Ammon's horn (tissue), 1 donor: ENCODE data around the gene WNK2.
"Not testable (repeated sequence)": the region's sequence is repeated elsewhere in the genome, so short reads cannot be mapped to it uniquely, and the experiment has no call there.

Source experiments
- DNase-seq: peaks from one replicate; pipeline ENCODE4 v3.0.0-alpha.2; 2016; ENCODE audit warnings: low spot score

WNK2 gene

DNA sequence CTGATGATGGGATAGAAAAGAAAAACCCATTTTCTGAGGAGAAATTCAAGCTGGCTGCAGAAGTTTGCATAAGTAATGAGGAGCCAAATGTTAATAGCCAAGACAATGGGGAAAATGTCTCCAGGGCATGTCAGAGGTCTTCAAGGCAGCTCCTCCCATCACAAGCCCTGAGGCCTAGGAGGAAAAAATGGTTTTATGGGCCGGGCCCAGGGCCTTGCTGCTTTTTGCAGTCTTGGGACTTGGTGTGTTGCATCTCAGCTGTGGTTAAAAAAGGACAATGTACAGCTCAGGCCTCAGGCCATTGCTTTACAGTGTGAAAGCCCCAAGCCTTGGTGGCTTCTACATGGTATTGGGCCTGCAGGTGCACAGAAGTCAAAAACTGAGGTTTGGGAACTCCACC, 154.3 kb downstream of the WNK2 start:
- DNase-seq, result not testable (repeated sequence)

DNA sequence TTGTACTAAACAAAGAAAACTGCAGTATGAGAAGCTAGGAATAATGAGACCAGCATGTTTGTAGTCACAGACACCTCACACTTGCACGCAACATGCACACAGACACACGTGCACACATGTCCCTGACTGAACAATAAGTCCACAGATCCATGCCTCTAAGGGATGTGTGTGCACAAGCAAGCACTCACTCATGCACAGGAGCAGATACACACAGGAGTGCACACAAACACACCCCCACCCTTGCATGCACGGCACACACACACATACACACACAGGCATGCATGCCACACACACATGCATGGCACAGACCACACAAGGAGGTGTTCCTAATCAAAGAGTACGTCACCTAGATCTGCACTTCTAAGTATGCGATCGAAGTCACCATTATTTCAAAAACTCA, 156.2 kb downstream of the WNK2 start:
- DNase-seq, result no peak

DNA sequence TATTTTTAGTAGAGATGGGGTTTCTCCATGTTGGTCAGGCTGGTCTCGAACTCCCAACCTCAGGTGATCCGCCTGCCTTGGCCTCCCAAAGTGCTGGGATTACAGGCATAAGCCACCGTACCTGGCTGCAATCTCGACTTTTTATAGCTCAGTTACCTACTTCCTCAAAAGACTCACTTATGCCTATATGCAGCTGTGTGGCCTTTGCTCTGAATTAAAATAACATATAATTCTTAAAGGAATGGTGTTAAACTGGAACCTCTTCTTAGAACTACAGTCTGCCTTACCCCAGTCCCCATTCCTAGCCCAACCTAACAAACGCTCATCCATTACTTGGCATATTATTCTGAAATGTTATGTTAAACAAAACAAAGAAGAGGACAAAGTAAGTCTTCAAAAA, 157.9 kb downstream of the WNK2 start:
- DNase-seq, result not testable (repeated sequence)

DNA sequence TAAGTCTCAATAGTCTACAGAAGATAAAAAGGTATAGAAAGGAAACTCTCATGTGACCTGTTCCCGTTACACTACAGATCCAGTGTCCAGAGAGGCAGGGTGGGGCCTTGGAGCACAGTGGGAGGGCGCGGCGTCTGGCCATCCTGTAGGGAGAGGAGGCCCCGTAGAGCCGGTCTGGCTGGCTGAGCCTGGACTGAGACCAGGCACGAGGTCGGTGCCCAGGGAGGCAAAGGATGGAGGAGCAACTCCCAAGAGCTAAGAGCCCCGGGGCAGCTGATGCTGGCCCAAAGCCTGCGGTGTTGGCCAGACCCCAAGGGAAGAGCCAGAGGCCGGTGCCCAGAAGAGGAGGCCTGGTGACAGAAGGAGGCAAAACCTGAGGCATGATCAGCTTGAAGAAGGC, 158.5 kb downstream of the WNK2 start:
- not testable (repeated sequence) for DNase-seq

DNA sequence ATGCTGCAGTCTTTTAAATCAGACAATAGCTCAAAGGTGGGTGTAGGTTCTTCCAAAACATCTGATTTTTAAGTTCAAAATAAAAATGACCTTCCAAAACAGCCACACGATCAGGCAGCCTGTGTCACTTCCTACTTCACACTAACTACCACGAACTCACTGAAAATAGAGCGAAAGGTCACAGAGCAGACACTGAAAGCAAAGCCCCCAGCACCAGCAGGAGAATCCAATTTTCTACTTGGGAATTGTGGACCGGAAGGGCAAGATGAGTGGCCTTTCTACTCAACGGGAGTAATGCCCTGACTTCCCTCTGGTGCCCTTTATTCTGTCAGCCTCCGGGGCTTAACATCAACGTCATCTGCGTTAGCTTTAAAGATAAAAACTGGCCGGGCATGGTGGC, 159.7 kb downstream of the WNK2 start:
- DNase-seq, result no peak

DNA sequence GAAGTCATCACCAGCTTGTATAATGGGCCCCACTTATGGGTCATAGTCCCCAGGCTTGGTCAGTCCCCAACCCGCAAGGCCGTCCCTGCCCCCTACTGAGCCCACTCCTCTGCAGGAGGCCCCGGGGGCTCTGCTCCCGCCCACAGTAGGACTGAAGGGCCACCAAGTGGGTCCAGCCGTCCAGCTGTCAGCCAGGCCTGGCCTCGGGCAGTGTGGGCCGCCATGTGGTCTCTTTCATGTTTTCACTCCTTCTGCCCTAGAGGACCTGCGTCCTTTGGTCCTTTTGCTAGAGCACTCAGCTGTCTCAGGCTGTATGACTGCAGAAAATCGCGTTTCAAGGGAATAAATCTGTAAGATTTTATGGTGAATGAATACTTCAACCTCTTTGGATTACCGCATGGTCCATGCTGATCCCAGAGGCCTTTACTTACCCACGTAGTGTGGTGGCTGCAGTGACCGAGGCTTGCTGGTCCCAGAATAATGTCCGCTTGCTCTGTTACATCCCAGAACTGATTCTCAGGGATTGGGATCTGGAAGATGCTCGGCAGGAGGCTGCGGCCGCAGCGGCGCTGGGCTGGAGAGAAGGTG, 161.8 kb downstream of the WNK2 start:
- no peak for DNase-seq

DNA sequence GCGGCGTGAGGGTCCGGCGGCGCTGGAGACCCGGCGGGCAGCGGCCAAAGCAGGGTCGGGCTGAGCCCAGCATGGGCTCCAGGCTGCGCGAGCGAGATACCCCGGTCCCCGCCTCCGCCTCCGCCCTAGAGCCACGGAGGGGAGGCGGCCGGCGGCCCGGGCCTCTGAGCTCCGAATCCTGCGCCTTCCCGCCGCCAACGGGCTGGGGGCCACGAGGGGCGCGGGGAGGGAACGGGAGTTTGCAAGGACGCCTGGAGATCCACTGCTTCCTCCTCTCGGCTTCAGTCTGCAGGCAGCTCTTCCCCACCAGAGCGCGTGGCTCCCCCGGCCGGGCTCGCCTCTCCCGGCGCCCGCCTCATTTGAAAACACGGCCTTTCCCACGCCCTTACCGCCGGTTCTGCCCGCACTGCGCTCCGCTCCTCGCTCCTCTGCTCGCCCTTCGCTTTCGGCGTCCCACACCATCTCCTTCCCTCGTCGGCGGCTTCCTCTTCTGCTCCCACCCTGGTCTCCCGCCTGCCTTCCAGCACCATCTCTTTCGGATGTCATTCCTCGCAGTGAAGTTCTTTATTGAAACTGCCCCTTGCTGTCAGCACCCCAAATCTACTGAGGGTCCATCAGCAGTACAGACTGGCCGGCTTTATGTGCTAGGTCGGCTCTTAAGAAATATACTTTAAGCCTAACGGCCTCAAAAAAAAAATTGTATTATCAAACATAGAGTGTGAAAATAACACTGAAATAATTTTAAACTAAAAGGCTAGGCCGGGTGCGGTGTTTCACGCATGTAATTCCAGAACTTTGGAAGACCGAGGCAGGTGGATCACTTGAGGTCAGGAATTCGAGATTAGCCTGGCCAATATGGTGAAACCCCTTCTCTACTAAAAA, 162.5 kb downstream of the WNK2 start:
- DNase-seq, result peak; percentile 31

DNA sequence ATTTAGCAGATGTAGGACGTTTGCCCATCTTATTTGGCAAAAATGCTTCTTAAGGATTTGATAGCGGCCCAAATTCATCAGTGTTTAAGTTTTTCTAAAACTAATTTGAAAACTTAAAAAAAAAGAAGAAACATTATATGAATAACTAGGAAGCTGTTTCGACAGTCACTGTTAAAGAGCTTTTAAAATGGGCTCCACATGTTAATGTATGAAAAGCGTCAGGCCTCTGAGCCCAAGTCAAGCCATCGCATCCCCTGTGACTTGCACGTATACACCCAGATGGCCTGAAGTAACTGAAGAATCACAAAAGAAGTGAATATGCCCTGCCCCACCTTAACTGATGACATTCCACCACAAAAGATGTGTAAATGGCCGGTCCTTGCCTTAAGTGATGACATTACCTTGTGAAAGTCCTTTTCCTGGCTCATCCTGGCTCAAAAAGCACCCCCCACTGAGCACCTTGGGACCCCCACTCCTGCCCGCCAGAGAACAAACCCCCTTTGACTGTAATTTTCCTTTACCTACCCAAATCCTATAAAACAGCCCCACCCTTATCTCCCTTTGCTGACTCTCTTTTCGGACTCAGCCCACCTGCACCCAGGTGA, 163.5 kb downstream of the WNK2 start:
- DNase-seq, result not testable (repeated sequence)

DNA sequence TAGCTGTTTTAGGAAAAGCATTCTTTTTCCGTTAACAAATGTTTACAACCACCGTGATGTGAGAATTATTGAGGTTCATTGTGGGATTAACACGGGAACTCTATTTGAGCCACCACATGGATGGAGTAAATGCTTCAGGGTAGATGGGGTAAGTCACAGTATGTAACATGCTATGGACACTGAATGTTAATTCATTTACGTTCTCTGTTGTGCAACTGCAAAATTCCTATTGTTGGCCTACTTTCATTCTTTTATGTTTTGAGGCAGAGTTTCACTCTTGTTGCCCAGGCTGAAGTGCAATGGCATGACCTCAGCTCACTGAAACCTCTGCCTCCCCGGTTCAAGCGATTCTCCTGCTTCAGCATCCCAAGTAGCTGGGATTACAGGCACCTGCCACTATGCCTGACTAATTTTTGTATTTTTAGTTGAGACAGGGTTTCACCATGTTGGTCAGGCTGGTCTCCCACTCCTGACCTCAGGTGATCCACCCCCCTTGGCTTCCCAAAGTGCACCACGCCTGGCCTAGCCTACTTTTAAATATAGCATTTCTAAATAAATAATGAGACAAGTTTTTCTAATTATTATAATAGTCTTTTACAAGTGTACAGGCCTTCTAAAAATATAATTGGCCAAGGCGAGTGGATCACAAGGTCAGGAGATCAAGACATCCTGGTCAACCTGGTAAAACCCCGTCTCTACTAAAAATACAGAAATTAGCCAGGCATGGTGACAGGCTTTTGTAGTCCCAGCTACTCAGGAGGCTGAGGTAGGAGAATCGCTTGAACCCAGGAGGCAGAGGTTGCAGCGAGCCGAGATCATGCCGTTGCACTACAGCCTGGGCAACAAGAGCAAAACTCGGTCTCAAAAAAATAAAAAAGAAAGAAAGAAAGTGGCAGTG, 169.7 kb downstream of the WNK2 start:
- DNase-seq, result not testable (repeated sequence)

DNA sequence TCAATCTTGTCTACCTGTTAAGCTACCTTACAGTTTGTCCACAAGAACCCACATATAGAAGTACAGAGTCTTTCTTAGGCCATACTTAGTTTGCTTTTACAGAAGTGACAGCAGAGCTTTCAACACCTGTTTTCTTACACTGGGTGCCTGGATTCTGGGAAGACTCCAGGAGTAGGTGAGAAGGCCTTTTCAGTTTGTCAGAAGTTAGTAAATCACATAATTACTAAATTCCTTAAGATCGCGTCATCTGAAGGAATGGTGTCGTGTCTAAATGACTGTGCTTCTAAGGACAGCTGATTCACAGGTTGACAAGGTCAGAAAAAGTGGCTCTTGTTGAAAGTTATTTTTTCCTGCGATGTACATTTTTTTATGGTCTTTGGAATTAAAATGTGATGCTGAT, 170.5 kb downstream of the WNK2 start:
- DNase-seq, result no peak

DNA sequence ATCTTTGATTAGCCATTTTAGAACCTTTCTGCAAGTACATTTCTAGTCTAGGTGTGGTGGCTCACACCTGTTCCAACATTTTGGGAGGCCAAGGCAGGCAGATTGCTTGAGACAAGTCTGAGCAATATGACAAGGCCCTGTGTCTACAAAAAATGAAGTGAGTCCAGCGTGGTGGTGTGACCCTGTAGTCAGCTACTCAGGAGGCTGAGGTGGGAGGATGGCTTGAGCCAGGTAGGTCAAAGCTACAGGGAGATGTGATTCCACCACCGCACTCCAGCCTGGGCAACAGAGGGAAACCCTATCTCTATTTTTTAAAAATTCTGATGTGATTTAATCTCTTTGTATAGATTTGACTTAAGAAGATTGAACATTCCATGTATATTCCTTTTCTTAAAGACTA, 171.9 kb downstream of the WNK2 start:
- DNase-seq, result no peak

DNA sequence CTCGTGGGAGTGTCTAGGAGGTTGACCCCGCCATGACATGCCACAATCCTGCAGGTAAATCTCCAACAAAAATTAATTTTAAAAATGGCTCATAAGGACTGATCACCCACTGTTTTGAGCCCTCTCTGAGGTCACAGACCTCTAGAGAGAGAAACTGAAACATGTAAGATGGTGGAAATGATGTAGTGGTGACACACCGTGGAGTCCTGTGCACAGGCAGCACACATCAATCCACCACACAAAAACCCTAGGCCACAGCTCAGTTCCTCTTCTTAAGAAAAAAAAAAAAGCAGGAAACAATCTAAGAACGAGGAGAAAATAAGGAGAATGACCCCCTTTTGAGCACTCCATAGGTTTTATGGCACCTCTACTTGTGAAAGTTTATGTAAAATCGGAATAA, 173.7 kb downstream of the WNK2 start:
- no peak for DNase-seq

DNA sequence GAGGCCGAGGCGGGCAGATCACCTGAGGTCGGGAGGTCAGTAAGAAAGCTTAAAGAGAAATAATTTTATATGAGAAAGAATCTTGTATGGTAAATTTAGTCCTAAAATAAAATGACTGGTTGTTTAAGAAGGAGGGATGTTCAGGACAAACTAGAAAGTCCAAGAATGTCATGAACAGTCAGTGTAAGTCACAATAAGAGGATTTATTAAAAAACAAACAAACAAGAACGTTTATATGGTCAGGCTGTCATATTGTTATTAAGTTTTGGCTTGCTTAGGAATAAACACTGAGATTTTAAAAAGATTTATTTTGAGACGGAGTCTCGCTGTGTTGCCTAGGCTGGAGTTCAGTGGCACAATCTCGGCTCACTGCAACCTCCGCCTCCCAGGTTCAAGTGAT, 176.0 kb downstream of the WNK2 start:
- not testable (repeated sequence) for DNase-seq

DNA sequence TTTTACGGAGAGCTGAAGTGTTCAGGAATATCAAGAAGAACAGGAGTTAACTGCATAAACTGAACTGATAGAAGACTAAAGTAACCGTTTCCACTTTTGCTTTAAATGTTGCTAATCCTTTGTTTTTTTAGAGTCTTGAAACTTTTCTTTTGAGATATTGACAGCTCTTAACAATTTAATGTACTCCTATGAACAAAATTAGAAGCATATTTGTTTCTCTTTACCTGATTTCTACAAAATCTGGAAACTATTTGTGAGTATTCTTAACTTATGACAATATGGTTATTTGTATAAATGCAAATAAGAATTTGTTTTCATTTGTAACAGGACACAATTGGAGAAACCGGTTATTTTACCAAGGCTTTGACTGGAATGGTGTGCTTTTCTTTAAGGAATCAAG, 178.1 kb downstream of the WNK2 start:
- DNase-seq, result no peak

DNA sequence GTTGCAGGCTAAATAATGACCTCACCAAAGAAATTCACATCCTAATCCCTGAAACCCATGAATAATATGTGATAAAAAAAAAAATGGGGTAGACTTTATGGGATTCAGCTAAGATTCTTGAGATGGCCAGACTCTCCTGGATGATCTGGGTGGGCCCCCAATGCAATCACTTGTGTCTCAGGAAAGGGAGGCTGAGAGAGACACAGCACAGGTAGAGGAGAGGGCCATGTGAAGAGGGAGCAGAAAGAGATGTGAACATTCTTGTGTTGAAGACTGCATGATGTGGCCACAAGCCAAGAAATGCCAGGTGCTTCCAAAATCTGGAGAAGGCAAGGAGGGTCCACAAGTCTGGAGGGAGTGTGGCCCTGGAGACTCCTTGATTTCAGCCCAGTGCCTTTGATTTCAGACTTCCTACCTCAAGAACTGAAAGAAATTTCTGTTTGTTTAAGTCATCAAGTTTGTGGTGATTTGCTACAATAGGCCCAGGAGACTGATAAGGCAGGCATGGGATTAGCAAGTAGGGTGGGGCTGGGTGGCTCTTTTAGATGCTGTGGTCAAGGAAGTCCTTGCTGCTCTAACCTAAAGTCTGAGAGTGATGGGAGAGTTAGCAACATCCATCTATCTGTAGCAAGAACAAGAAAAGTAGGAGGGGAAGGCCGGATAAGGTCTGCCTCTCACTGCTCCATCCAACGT, 180.9 kb downstream of the WNK2 start:
- no peak for DNase-seq

DNA sequence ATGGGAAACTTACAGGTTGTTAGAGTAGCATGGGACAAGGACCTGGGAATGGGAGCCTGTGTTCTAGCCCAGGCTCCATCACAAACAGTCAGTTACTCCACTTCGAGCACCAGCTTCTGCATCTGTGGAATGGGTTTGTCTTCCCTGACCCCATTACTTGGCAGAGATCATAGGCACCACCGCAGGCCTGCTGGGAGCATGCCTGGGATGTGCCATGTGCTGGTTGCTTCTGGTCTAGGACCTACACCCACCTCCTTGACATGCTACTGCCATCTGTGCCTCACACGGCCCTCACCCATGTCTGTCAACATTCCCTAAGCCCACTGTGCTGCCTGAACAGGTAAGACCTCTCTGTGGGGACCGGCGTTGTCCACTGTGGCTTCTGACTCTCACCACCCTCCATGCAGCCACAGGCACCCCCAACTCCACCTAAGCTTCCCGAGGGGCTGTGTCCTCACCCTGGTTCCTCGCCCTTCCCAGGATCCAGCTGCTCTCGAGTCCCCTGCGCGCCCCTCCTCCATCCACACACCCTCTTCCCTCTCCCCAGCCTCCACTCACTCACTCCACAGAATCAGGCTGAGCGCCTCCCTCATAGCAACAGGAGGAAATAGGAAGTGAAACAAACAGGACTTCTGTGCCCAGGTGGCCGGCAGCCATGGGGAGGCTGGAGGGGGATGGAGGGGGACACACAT, 181.6 kb downstream of the WNK2 start:
- DNase-seq, result no peak

DNA sequence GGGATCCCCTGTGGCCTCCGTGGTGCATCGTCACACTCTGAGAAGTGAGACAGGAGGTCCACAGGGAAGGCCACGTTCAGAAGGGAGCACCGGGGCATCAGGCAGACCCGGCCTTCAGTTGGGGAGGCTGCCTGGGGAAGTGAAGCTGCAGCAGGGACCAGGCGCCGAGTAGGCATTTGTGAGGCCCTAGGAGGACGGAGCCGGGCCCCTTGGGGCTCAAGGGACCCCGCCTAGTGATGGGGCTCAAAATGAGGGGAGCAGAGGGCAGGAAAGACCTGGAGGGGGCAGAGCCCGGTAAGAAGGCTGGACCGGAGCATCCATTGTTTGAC, 182.1 kb downstream of the WNK2 start:
- no peak for DNase-seq

DNA sequence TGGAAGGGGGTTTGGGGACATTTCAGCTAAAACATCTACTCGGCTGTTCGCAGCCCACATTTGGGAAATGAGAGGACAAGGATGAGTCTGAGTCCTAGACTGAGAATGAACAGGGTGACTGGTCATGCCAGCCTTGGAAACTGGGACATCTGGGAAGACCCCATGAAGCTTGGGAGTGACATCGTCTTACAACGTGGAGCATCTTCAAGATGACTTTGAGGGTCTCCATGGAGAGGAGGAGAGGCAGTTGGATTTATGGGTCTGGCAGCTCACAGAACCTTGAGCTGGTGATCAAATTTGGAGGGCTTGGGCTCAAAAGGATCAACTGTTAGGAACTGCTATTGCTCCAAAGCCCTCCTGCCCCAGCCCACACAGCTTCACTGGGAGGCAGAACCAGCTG, 182.5 kb downstream of the WNK2 start:
- DNase-seq, result not testable (repeated sequence)

DNA sequence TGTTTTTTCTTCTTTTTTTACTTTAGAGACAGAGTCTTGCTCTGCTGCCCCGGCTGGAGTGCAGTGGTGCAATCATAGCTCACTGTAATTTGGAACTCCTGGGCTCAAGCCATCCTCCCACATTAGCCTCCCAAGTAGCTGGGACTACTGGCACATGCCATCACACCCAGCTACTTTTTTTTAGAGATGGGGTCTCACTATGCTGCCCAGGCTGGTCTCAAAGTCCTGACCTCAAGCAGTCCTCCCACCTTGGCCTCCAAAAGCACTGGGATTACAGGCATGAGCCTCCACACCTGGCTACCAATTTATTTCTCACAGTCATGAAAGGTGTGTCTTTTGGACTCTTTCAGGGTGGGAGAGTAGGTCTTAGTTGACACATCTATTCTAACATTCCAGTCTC, 184.5 kb downstream of the WNK2 start:
- no peak for DNase-seq

DNA sequence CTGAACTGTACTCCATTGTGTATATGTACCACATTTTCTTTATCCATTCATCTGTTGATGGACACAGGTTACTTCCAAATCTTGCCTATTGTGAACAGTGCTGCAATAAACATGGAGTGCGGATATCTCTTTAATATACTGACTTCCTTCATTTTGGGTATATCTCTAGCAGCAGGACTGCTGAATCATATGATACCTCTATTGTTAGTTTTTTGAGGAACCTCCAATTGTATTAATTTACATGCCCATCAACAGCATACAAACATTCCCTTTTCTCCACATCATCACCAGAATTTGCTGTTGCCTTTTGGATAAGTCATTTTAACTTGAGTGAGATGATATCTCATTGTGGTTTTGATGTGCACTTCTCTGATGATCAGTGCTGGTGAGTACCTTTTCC, 185.7 kb downstream of the WNK2 start:
- no peak for DNase-seq
